ENCODE data around the gene PLPPR2. TPM values are rescaled to one million over a fixed set of nuclear protein-coding genes. Genes with fewer than 3 reads are reported as not detected.

Gene PLPPR2
- polyA plus RNA-seq, 3 donors, result 35.0 to 99.4 (median 45.5) TPM

DNA sequence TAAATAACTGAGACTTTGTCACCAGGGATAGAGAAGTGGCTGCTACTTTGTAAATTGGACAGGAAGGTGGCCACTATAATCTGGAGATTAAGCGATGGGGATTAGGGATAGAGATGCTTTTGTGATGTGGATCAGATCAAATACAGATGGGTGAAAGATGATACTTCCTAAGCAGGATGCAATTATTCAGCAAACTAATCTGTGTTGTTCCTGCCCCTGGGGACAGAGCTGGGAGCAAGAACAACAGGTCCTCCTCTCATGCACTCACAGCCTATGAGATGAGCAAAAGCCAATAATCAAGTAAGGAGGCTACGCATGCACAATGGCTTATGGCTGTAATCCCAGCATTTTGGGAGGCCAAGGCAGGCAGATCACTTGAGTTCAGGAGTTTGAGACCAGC is 59.3 kb downstream of the PLPPR2 start:
- Histone ChIP-seq H2AFZ (ENCODE audit: insufficient read depth, low read depth, low read length, poor library complexity, severe bottlenecking) (no peak overlapping the region), H3K4me1 (ENCODE audit: control insufficient read depth in 1 of 2, insufficient read depth in 2 of 2, low read length in 2 of 2) (peaks cover 5 to 13% of the 10 kb centered on the region in 2 donors), H3K9ac (ENCODE audit: insufficient read depth, low read length, poor library complexity, severe bottlenecking) (no peak overlapping the region), H3K27ac (ENCODE audit: low read depth in 1 of 2, low read length in 2 of 2) (no peak overlapping the region), H3K36me3 (replicated peaks in 1 of 2; ENCODE audit: control insufficient read depth in 1 of 2, insufficient read depth in 2 of 2, low read length in 2 of 2) (no peaks in the 10 kb centered on the region), H4K20me1 (ENCODE audit: insufficient read depth, low read length) (no peaks in the 10 kb centered on the region), H3K9me3 (replicated peaks in 1 of 2; ENCODE audit: control insufficient read depth in 1 of 2, insufficient read depth in 1 of 2, low read length in 2 of 2) (peaks cover 0 to 5% of the 10 kb centered on the region in 2 donors), H3K4me2 (replicated peaks; ENCODE audit: extremely low read depth, low read length, poor library complexity, severe bottlenecking) (no peak overlapping the region), H3K27me3 (ENCODE audit: control insufficient read depth in 2 of 2, insufficient read depth in 2 of 2, low read length in 2 of 2) (peaks cover 18 to 38% of the 10 kb centered on the region in 2 donors), H3K4me3 (replicated peaks in 1 of 3; ENCODE audit: low read depth in 2 of 3, low read length in 3 of 3) (no peak overlapping the region), H3K79me2 (ENCODE audit: insufficient read depth, low read length) (no peaks in the 10 kb centered on the region)
- intact Hi-C loops (cut with micrococcal nuclease), result no loop called here
- no peak overlapping the region for H3K4me3 Mint-ChIP-seq
- H3K9me3 Mint-ChIP-seq, result peaks cover 0 to 15% (median 5%) of the 10 kb centered on the region in 7 donors
- 100% methylated on average over 2 of the region's 2 CpGs for WGBS (ENCODE audit: insufficient coverage)
- no peaks in the 10 kb centered on the region for H3K36me3 Mint-ChIP-seq
- TF ChIP-seq, protein P1, sequence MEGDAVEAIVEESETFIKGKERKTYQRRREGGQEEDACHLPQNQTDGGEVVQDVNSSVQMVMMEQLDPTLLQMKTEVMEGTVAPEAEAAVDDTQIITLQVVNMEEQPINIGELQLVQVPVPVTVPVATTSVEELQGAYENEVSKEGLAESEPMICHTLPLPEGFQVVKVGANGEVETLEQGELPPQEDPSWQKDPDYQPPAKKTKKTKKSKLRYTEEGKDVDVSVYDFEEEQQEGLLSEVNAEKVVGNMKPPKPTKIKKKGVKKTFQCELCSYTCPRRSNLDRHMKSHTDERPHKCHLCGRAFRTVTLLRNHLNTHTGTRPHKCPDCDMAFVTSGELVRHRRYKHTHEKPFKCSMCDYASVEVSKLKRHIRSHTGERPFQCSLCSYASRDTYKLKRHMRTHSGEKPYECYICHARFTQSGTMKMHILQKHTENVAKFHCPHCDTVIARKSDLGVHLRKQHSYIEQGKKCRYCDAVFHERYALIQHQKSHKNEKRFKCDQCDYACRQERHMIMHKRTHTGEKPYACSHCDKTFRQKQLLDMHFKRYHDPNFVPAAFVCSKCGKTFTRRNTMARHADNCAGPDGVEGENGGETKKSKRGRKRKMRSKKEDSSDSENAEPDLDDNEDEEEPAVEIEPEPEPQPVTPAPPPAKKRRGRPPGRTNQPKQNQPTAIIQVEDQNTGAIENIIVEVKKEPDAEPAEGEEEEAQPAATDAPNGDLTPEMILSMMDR (IDR thresholded peaks at IDR 0.05), result no peak
- peaks cover 41 to 65% (median 47%) of the 10 kb centered on the region in 3 donors for H3K27me3 Mint-ChIP-seq (ENCODE audit: low read depth in 3 of 3)
- peaks cover 8% of the 10 kb centered on the region for H3K4me1 Mint-ChIP-seq
- DNase-seq, result no peak
- H3K27ac Mint-ChIP-seq, result no peak overlapping the region

Small RNA genes within 50 kb of the gene (small RNA-seq; reads per million reads assigned to genes)
- gene RF00019 (ENCODE audit: insufficient read length, low read depth), result not detected

Other genes starting within 250 kb of the PLPPR2 start
- gene SPC24, start 199.7 kb upstream of the PLPPR2 start, polyA plus RNA-seq, result under 1 TPM in 1 of 3 donors, not detected in 2; 0.27 TPM
- gene KANK2, start 157.9 kb upstream of the PLPPR2 start, polyA plus RNA-seq, result 1 to 10 TPM in 1 of 3 donors, under 1 TPM in 2; 0.40 to 1.3 (median 0.64) TPM
- not detected for gene ANGPTL8, start 115.8 kb upstream of the PLPPR2 start, polyA plus RNA-seq
- under 1 TPM; 0.03 to 0.93 (median 0.18) TPM for gene DOCK6, start 92.9 kb upstream of the PLPPR2 start, polyA plus RNA-seq
- gene TSPAN16, start 59.3 kb upstream of the PLPPR2 start, polyA plus RNA-seq, result under 1 TPM in 2 of 3 donors, not detected in 1; 0.08 to 0.31 TPM
- gene RAB3D, start 15.8 kb upstream of the PLPPR2 start, polyA plus RNA-seq, result 10 to 100 TPM; 52.9 to 78.1 (median 60.8) TPM
- gene TMEM205, start 9.2 kb upstream of the PLPPR2 start, polyA plus RNA-seq, result 100 to 1,000 TPM; 252 to 335 (median 263) TPM
- gene CCDC159, start 8.9 kb upstream of the PLPPR2 start, polyA plus RNA-seq, result 100 to 1,000 TPM in 1 of 3 donors, 10 to 100 TPM in 2; 37.1 to 374 (median 38.3) TPM
- 10 to 100 TPM in 1 of 3 donors, 1 to 10 TPM in 2; 5.9 to 11.5 (median 8.7) TPM for gene SWSAP1, start 19.2 kb downstream of the PLPPR2 start, polyA plus RNA-seq
- 10 to 100 TPM in 1 of 3 donors, 1 to 10 TPM in 2; 6.8 to 16.8 (median 8.2) TPM for gene EPOR, start 28.9 kb downstream of the PLPPR2 start, polyA plus RNA-seq
- 1 to 10 TPM in 1 of 3 donors, not detected in 2; 1.7 TPM for gene RGL3, start 63.9 kb downstream of the PLPPR2 start, polyA plus RNA-seq
- gene ODAD3, start 79.7 kb downstream of the PLPPR2 start, polyA plus RNA-seq, result under 1 TPM; 0.43 to 0.88 (median 0.61) TPM
- gene PRKCSH, start 80.2 kb downstream of the PLPPR2 start, polyA plus RNA-seq, result 100 to 1,000 TPM in 1 of 3 donors, 10 to 100 TPM in 2; 24.9 to 172 (median 28.4) TPM
- not detected for gene ELAVL3, start 125.6 kb downstream of the PLPPR2 start, polyA plus RNA-seq
- 1 to 10 TPM in 2 of 3 donors, under 1 TPM in 1; 0.88 to 8.1 (median 1.2) TPM for gene ZNF653, start 150.4 kb downstream of the PLPPR2 start, polyA plus RNA-seq
- 10 to 100 TPM; 26.4 to 31.6 (median 28.3) TPM for gene ECSIT, start 173.7 kb downstream of the PLPPR2 start, polyA plus RNA-seq
- not detected for gene CNN1, start 183.4 kb downstream of the PLPPR2 start, polyA plus RNA-seq
- gene ELOF1, start 203.8 kb downstream of the PLPPR2 start, polyA plus RNA-seq, result 10 to 100 TPM; 48.5 to 95.5 (median 77.5) TPM
- 10 to 100 TPM; 20.1 to 58.2 (median 31.2) TPM for gene ACP5, start 222.2 kb downstream of the PLPPR2 start, polyA plus RNA-seq
- gene ZNF627, start 242.1 kb downstream of the PLPPR2 start, polyA plus RNA-seq, result 1 to 10 TPM; 1.7 to 3.7 (median 3.4) TPM